H1 (cell line): ENCODE results near the gene NUP50. TPM values are rescaled to one million over a fixed set of nuclear protein-coding genes. Genes with fewer than 3 reads are reported as not detected.

Source experiments
- CHD1 ChIP-seq: IDR thresholded peaks from 2 replicates; pipeline ENCODE4 v1.6.1; 2012; ENCODE audit warnings: low read depth, low read length, improper control_type of control experiment
- EP300 ChIP-seq, 2 experiments: IDR thresholded peaks; 1 replicate in 1 of 2; 2 replicates in 1 of 2; pipeline ENCODE4 v1.6.1; 2011 to 2012; ENCODE audit warnings: low read depth in 2 of 2, low read length in 2 of 2, mild to moderate bottlenecking in 2 of 2, borderline replicate concordance in 1 of 2, inconsistent platforms in 1 of 2, moderate library complexity in 1 of 2
- HDAC2 ChIP-seq, 2 experiments: fragments of 300-600 bp in 1 of 2; sonication (generic) in 1 of 2; IDR thresholded peaks; 2 replicates each; pipeline ENCODE4 v1.6.1; 2011 to 2012; ENCODE audit warnings: low read depth in 2 of 2, low read length in 2 of 2, mild to moderate bottlenecking in 2 of 2, moderate library complexity in 2 of 2, borderline replicate concordance in 1 of 2, inconsistent platforms in 1 of 2
- RAD21 ChIP-seq, 2 experiments: IDR thresholded peaks in 1 of 2; conservative IDR thresholded peaks in 1 of 2; 2 replicates each; pipeline ENCODE4 v1.6.1; 2011; ENCODE audit warnings: low read depth in 2 of 2, low read length in 2 of 2, improper control_type of control experiment in 1 of 2, inconsistent platforms in 1 of 2, mild to moderate bottlenecking in 1 of 2, moderate library complexity in 1 of 2
- RXRA ChIP-seq: IDR thresholded peaks from 2 replicates; pipeline ENCODE4 v1.6.1; 2011; ENCODE audit warnings: low read depth, mild to moderate bottlenecking, low read length, moderate library complexity; ENCODE audit not compliant: insufficient read depth
- SRF ChIP-seq: IDR thresholded peaks from 2 replicates; pipeline ENCODE4 v1.6.1; 2011; ENCODE audit warnings: mild to moderate bottlenecking, low read depth, low read length, moderate library complexity
- SUZ12 ChIP-seq: fragments of 200-600 bp; sonication (generic); IDR thresholded peaks from 2 replicates; pipeline ENCODE4 v1.6.1; 2012; ENCODE audit warnings: mild to moderate bottlenecking, inconsistent platforms, low read length, moderate library complexity, mixed read lengths
- TBP ChIP-seq: IDR thresholded peaks from 2 replicates; pipeline ENCODE4 v1.6.1; 2011; ENCODE audit warnings: low read depth, low read length, improper control_type of control experiment
- TEAD4 ChIP-seq: IDR thresholded peaks from 2 replicates; pipeline ENCODE4 v1.6.1; 2012; ENCODE audit warnings: low read depth, low read length, inconsistent platforms, mixed read lengths
- polyA plus RNA-seq, 7 experiments: library from polyadenylated mRNA; depleted of rRNA in 3 of 7; stranded (reverse) in 5 of 7; unstranded in 2 of 7; fragments of >200 nt in 5 of 7; fragments of 200-250 nt in 2 of 7; gene quantifications; 1 replicate in 5 of 7; 2 replicates in 1 of 7; 4 replicates in 1 of 7; pipeline versions ENCODE4 v1.2.1 to v1.2.3, GENCODE V29; 2011 to 2013; ENCODE audit warnings: missing spikeins in 2 of 7, mixed read lengths in 2 of 7
- total RNA-seq: library from RNA; stranded (reverse); fragmentation: NEBNext Ultra II Directional; extraction: Animal tissue kit (Norgen Biotek cat#: 25700); gene quantifications from 2 replicates; pipeline ENCODE4 v1.2.1, GENCODE V29; 2021

NUP50 gene
- total and polyA plus RNA-seq, 2 of the 8 experiments (the other 6 are each of a cell fraction or from before 2014, with no cell fraction given): 20.0 to 112 TPM

- no peak for TF ChIP-seq HDAC2 (IDR thresholded peaks at IDR 0.05; ENCODE audit: borderline replicate concordance in 1 of 2, low read depth in 2 of 2, low read length in 2 of 2)
- TF ChIP-seq RXRA: no peak
- no peak for TF ChIP-seq RAD21 (IDR thresholded peaks at IDR 0.05 in 1 of 2, conservative IDR thresholded peaks at IDR 0.05 in 1 of 2; ENCODE audit: low read depth in 2 of 2, low read length in 2 of 2)
- no peak for TF ChIP-seq EP300 (IDR thresholded peaks at IDR 0.05; ENCODE audit: borderline replicate concordance in 1 of 2, low read depth in 2 of 2, low read length in 2 of 2)
- TF ChIP-seq SRF: no peak
- TF ChIP-seq TBP: no peak
- no peak for TF ChIP-seq TEAD4
- no peak for TF ChIP-seq CHD1
- TF ChIP-seq SUZ12: no peak
These were observed 15.7 kb downstream of the NUP50 start (continued) for GRCh38 chr22:45179276-45180049.
